H1 (cell line): Measurements from ENCODE around the gene MMP19. TPM values are rescaled to one million over a fixed set of nuclear protein-coding genes. Genes with fewer than 3 reads are reported as not detected.
A peak's percentile ranks its signal among the peaks of the same experiment; 100 is the strongest.

ENCODE experiments used
- CTCF ChIA-PET: fragments of 300-600 bp; sonication (Branson Sonifier 250); formaldehyde crosslinking; loops from one replicate; lab custom pipeline; 2021; ENCODE audit not compliant: partially characterized antibody; lab: Charles Lee
- POLR2A ChIA-PET: fragments of 300-600 bp; sonication (Branson Sonifier 250); formaldehyde crosslinking; loops from one replicate; lab custom pipeline; 2021; ENCODE audit warnings: inconsistent platforms; ENCODE audit not compliant: partially characterized antibody; lab: Charles Lee
- DNase-seq, 2 experiments: peaks; one replicate each; pipeline versions ENCODE4 v3.0.0 to v3.0.0-alpha.2; 2010 to 2022; ENCODE audit warnings: low spot score in 2 of 2, low read depth in 1 of 2, mixed read lengths in 1 of 2
- FAIRE-seq: peaks from 2 replicates; lab custom pipeline; 2011; peaks lifted over from hg19 to GRCh38; lab: Jason Lieb, UNC
- H2AFZ ChIP-seq: 2 replicates; pipeline ENCODE4 v1.8.1; 2012; ENCODE audit warnings: low read length, inconsistent platforms
- H2AK5ac ChIP-seq: 2 replicates; pipeline ENCODE4 v1.6.1; 2013; ENCODE audit warnings: low read depth, low read length
- H2BK120ac ChIP-seq: replicated peaks from 2 replicates; pipeline ENCODE3; 2013; ENCODE audit warnings: low read depth, low read length, inconsistent platforms
- H2BK12ac ChIP-seq: 2 replicates; pipeline ENCODE4 v1.6.1; 2013; ENCODE audit warnings: low read depth, low read length
- H2BK15ac ChIP-seq: 2 replicates; pipeline ENCODE4 v1.6.1; 2013; ENCODE audit warnings: low read length
- H2BK20ac ChIP-seq: 2 replicates; pipeline ENCODE4 v1.6.1; 2013; ENCODE audit warnings: low read length
- H2BK5ac ChIP-seq: 2 replicates; pipeline ENCODE4 v1.6.1; 2013; ENCODE audit warnings: low read depth, low read length
- H3K14ac ChIP-seq: 2 replicates; pipeline ENCODE4 v1.6.1; 2013; ENCODE audit warnings: inconsistent platforms; ENCODE audit not compliant: insufficient read length
- H3K18ac ChIP-seq: 2 replicates; pipeline ENCODE4 v1.6.1; 2013; ENCODE audit warnings: low read length; ENCODE audit errors: extremely low read depth
- H3K23ac ChIP-seq: 2 replicates; pipeline ENCODE4 v1.6.1; 2013; ENCODE audit warnings: inconsistent platforms; ENCODE audit not compliant: insufficient read length
- H3K23me2 ChIP-seq: 2 replicates; pipeline ENCODE4 v1.6.1; 2013; ENCODE audit warnings: low read depth, low read length
- H3K27ac ChIP-seq: 2 replicates; pipeline ENCODE4 v1.6.1; 2011; ENCODE audit warnings: low read depth, low read length, inconsistent platforms
- H3K27me3 ChIP-seq, 4 experiments: replicated peaks in 1 of 4; 1 replicate in 1 of 4; 2 replicates in 3 of 4; pipeline versions ENCODE4 v1.6.1 to v1.8.1; 2011 to 2013; ENCODE audit warnings: low read length in 3 of 4, mild to moderate bottlenecking in 3 of 4, inconsistent platforms in 2 of 4, mixed read lengths in 2 of 4, moderate library complexity in 1 of 4; ENCODE audit not compliant: control insufficient read depth in 3 of 4, insufficient read depth in 3 of 4; ENCODE audit errors: extremely low read depth in 1 of 4
- H3K36me3 ChIP-seq, 4 experiments: 2 replicates each; pipeline versions ENCODE4 v1.6.1 to v1.8.1; 2011 to 2013; ENCODE audit warnings: mild to moderate bottlenecking in 4 of 4, low read length in 3 of 4, moderate library complexity in 2 of 4, control low read depth in 1 of 4, inconsistent platforms in 1 of 4; ENCODE audit not compliant: insufficient read depth in 4 of 4, control insufficient read depth in 2 of 4
- H3K4ac ChIP-seq: replicated peaks from 2 replicates; pipeline ENCODE3; 2013; ENCODE audit warnings: low read length, low read depth, mixed read lengths, inconsistent platforms; ENCODE audit not compliant: insufficient read length
- H3K4me1 ChIP-seq, 4 experiments: replicated peaks in 1 of 4; 1 replicate in 1 of 4; 2 replicates in 3 of 4; pipeline versions ENCODE4 v1.6.1 to v1.8.1; 2011 to 2013; ENCODE audit warnings: low read length in 3 of 4, inconsistent platforms in 2 of 4, mixed read lengths in 1 of 4; ENCODE audit not compliant: insufficient read depth in 4 of 4, control insufficient read depth in 3 of 4
- H3K4me2 ChIP-seq, 2 experiments: 2 replicates each; pipeline versions ENCODE4 v1.6.1 to v1.8.1; 2011 to 2013; ENCODE audit warnings: low read depth in 2 of 2, low read length in 2 of 2, control low read depth in 1 of 2, inconsistent platforms in 1 of 2, mild to moderate bottlenecking in 1 of 2; ENCODE audit not compliant: insufficient read depth in 1 of 2
- H3K4me3 ChIP-seq, 4 experiments: fragments of 200-600, 300-600 bp in 1 of 4; sonication (generic), shearing (Covaris generic), sonication (Bioruptor Twin) in 1 of 4; 2 replicates each; pipeline versions ENCODE4 v1.5.1 to v1.8.1; 2011 to 2016; ENCODE audit warnings: low read length in 4 of 4, low read depth in 3 of 4, control low read depth in 2 of 4, inconsistent platforms in 2 of 4, mild to moderate bottlenecking in 2 of 4, mixed read lengths in 1 of 4, moderate library complexity in 1 of 4; ENCODE audit not compliant: insufficient read depth in 2 of 4; ENCODE audit errors: extremely low read depth in 1 of 4
- H3K56ac ChIP-seq: replicated peaks from 2 replicates; pipeline ENCODE3; 2013; ENCODE audit warnings: low read depth, mild to moderate bottlenecking, mixed read lengths, low read length, inconsistent platforms; ENCODE audit not compliant: insufficient read length
- H3K79me1 ChIP-seq: 2 replicates; pipeline ENCODE4 v1.6.1; 2013; ENCODE audit warnings: low read depth, low read length, control low read depth
- H3K79me2 ChIP-seq, 2 experiments: 2 replicates each; pipeline versions ENCODE4 v1.6.1 to v1.8.1; 2012 to 2013; ENCODE audit warnings: low read length in 2 of 2, mild to moderate bottlenecking in 2 of 2, inconsistent platforms in 1 of 2; ENCODE audit not compliant: insufficient read depth in 2 of 2, control insufficient read depth in 1 of 2
- H3K9ac ChIP-seq, 4 experiments: replicated peaks in 1 of 4; 1 replicate in 1 of 4; 2 replicates in 3 of 4; pipeline versions ENCODE4 v1.6.1 to v1.8.1; 2011 to 2013; ENCODE audit warnings: low read depth in 3 of 4, low read length in 3 of 4, control low read depth in 2 of 4, mild to moderate bottlenecking in 2 of 4, moderate library complexity in 2 of 4, inconsistent platforms in 1 of 4; ENCODE audit errors: extremely low read depth in 1 of 4
- H3K9me3 ChIP-seq, 2 experiments: 2 replicates each; pipeline versions ENCODE4 v1.6.1 to v1.8.1; 2012 to 2013; ENCODE audit warnings: mild to moderate bottlenecking in 2 of 2, moderate library complexity in 2 of 2, control low read depth in 1 of 2, inconsistent platforms in 1 of 2, low read depth in 1 of 2, low read length in 1 of 2, mixed read lengths in 1 of 2; ENCODE audit not compliant: insufficient read depth in 2 of 2
- H4K20me1 ChIP-seq, 2 experiments: replicated peaks in 1 of 2; 2 replicates each; pipeline versions ENCODE3 to v1.8.1; 2011 to 2013; ENCODE audit warnings: inconsistent platforms in 2 of 2, low read length in 2 of 2, mild to moderate bottlenecking in 1 of 2; ENCODE audit not compliant: insufficient read depth in 2 of 2, control insufficient read depth in 1 of 2
- H4K5ac ChIP-seq: 2 replicates; pipeline ENCODE4 v1.6.1; 2013; ENCODE audit warnings: low read length, low read depth, mixed read lengths, inconsistent platforms; ENCODE audit not compliant: insufficient read length
- H4K8ac ChIP-seq: 2 replicates; pipeline ENCODE4 v1.8.0; 2013; ENCODE audit warnings: mild to moderate bottlenecking, moderate library complexity, low read length, inconsistent platforms; ENCODE audit not compliant: insufficient read depth; ENCODE audit errors: extremely low read depth
- H4K91ac ChIP-seq: replicated peaks from 2 replicates; pipeline ENCODE3; 2013; ENCODE audit warnings: low read length, mixed read lengths, inconsistent platforms; ENCODE audit not compliant: insufficient read length
- CHD2 ChIP-seq: IDR thresholded peaks from 2 replicates; pipeline ENCODE4 v1.6.1; 2012; ENCODE audit warnings: low read length, improper control_type of control experiment
- CTBP2 ChIP-seq: IDR thresholded peaks from 2 replicates; pipeline ENCODE4 v1.7.0; 2011; ENCODE audit warnings: borderline replicate concordance, mild to moderate bottlenecking, moderate library complexity, mixed read lengths, low read length; ENCODE audit not compliant: insufficient read depth, insufficient read length
- HDAC2 ChIP-seq, 2 experiments: fragments of 300-600 bp in 1 of 2; sonication (generic) in 1 of 2; IDR thresholded peaks; 2 replicates each; pipeline ENCODE4 v1.6.1; 2011 to 2012; ENCODE audit warnings: low read depth in 2 of 2, low read length in 2 of 2, mild to moderate bottlenecking in 2 of 2, moderate library complexity in 2 of 2, borderline replicate concordance in 1 of 2, inconsistent platforms in 1 of 2
- SAP30 ChIP-seq: fragments of 300-600 bp; sonication (generic); IDR thresholded peaks from 2 replicates; pipeline ENCODE4 v1.7.1; 2012; ENCODE audit warnings: low read length, moderate library complexity, mild to moderate bottlenecking, inconsistent platforms; ENCODE audit not compliant: insufficient read depth, insufficient replicate concordance
- WGBS, 2 experiments: shearing (Covaris generic) in 1 of 2; methylation state at CpG; one replicate each; pipeline versions ENCODE4 v1.1.6 to v1.1.7; 2013 to 2015; ENCODE audit warnings: low lambda C conversion rate in 2 of 2, mixed read lengths in 2 of 2, inconsistent platforms in 1 of 2, low coverage in 1 of 2, missing lambda C conversion rate in 1 of 2; ENCODE audit not compliant: insufficient replicate concordance in 2 of 2, insufficient coverage in 1 of 2, insufficient read length in 1 of 2; ENCODE audit errors: extremely low coverage in 1 of 2, missing lambda C conversion rate in 1 of 2; 5-methylcytosine and 5-hydroxymethylcytosine counted together
- polyA plus RNA-seq, 7 experiments: library from polyadenylated mRNA; depleted of rRNA in 3 of 7; stranded (reverse) in 5 of 7; unstranded in 2 of 7; fragments of >200 nt in 5 of 7; fragments of 200-250 nt in 2 of 7; gene quantifications; 1 replicate in 5 of 7; 2 replicates in 1 of 7; 4 replicates in 1 of 7; pipeline versions ENCODE4 v1.2.1 to v1.2.3, GENCODE V29; 2011 to 2013; ENCODE audit warnings: missing spikeins in 2 of 7, mixed read lengths in 2 of 7
- total RNA-seq: library from RNA; stranded (reverse); fragmentation: NEBNext Ultra II Directional; extraction: Animal tissue kit (Norgen Biotek cat#: 25700); gene quantifications from 2 replicates; pipeline ENCODE4 v1.2.1, GENCODE V29; 2021

MMP19 gene
- total and polyA plus RNA-seq, 2 of the 8 experiments (the other 6 are each of a cell fraction or from before 2014, with no cell fraction given), result 2.7 to 3.3 TPM

DNA sequence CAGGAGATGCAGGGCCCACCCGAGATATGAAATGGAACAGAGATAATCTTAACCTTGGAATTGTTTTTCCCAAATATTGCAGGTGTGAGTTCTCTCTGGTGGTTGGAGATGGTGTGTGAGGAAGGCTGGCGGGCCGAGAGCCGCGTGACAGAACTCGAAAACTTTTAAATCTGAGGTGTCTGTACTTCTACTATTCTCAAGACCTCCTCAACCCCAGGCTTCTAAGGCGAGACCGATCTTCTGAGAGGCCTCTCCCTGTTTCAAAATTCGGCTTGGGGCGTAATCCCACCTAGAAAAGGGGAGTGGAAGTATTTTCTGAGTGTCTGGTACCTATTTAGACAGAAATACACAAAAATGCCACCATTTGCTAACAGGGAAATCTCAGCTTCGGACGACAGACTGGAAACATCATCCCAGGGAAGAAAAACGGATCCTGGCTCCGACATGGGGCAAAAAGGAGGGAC is 25.8 kb downstream of the MMP19 start:
- peak in 1 of 2 experiments; percentile 43 for DNase-seq
- Histone ChIP-seq H2BK20ac (no peak overlapping the region), H3K18ac (peak overlapping the region; percentile 89), H3K4me1 (peaks cover 4 to 12% (median 7%) of the 10 kb centered on the region in 4 experiments), H3K9ac (peak overlapping the region; percentile 96 to 99 (median 98)), H2BK5ac (peak overlapping the region; percentile 95), H4K91ac (peak overlapping the region; percentile 67), H4K8ac (no peak overlapping the region), H3K79me1 (peaks cover 6% of the 10 kb centered on the region; the same call in 1 of the 2 replicates), H3K4me3 (peak overlapping the region; percentile 95 to 100 (median 96)), H3K4ac (peak overlapping the region; percentile 20), H3K14ac (no peak overlapping the region), H4K5ac (peak overlapping the region; percentile 75), H3K23ac (no peak overlapping the region), H2BK15ac (no peak overlapping the region), H3K79me2 (peaks cover 34 to 70% of the 10 kb centered on the region in 2 experiments), H2BK120ac (no peak overlapping the region), H3K36me3 (peaks cover 8 to 37% (median 19%) of the 10 kb centered on the region in 4 experiments), H2BK12ac (peak overlapping the region; percentile 71; the same call in 1 of the 2 replicates), H2AK5ac (peak overlapping the region; percentile 72; the same call in 1 of the 2 replicates), H2AFZ (peak overlapping the region; percentile 87; the same call in 1 of the 2 replicates), H3K27me3 (no peaks in the 10 kb centered on the region), H3K9me3 (no peaks in the 10 kb centered on the region), H3K4me2 (peak overlapping the region; percentile 81 to 82), H3K56ac (peak overlapping the region; percentile 75), H3K23me2 (peaks cover 2% of the 10 kb centered on the region; the same call in 1 of the 2 replicates), H3K27ac (peak overlapping the region; percentile 91), H4K20me1 (peaks cover 5 to 13% of the 10 kb centered on the region in 2 experiments)
- TF ChIP-seq CTBP2 (no peak), HDAC2 (IDR thresholded peaks at IDR 0.05; ENCODE audit: borderline replicate concordance in 1 of 2, low read depth in 2 of 2, low read length in 2 of 2) (peak in 1 of 2 experiments; percentile 37; a peak in 1 of 4 replicates), CHD2 (no peak), SAP30 (peak; percentile 32)
- 6% methylated on average over 14 of the region's 14 CpGs; no CpG with 5 or more reads in 1 of the 2 experiments for WGBS, 2 experiments
- ChIA-PET POLR2A (interaction anchor here (1.1 to 14.0 kb wide), 14 partner anchors 5 to 139 kb away, joined by 3 to 133 read pairs (median 14); partner anchors contain the start of genes CD63, DNAJC14, ORMDL2 and SARNP), CTCF (interaction anchor here (1.0 to 18.0 kb wide), 9 partner anchors 14 to 262 kb away, joined by 3 to 224 read pairs (median 4); partner anchors contain the start of genes DGKA, DNAJC14, GDF11 and RAB5B)
- no peak for FAIRE-seq
